GM21526 (cell line): ENCODE measurements around the gene CDC5L.
"Not testable (repeated sequence)": the region's sequence is repeated elsewhere in the genome, so short reads cannot be mapped to it uniquely, and the experiment has no call there.

Experiments used
- ATAC-seq: cut with Tn5 transposase; IDR thresholded peaks from one replicate; pipeline ENCODE4 v1.9.1; 2021; ENCODE audit warnings: moderate library complexity; ENCODE audit not compliant: unreplicated experiment, low FRiP score

The CDC5L gene

DNA sequence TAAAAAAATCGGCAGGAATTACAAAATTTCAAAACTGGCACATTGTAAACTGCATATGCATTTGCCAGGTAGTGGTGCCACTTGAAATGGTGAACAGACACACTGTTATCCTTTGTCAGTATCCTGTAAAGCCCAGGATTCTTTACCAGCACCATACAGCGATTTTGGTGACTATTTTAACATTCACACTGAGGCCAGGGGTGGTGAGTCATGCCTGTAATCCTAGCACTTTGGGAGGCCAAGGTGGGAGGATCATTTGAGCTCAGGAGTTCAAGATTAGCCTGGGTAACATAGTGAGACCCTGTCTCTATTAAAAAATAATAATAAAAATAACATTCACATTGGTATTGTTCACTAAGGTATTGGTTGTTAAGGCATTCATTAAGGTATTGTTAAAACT lies 61.7 kb downstream of the CDC5L start:
- ATAC-seq = not testable (repeated sequence)

DNA sequence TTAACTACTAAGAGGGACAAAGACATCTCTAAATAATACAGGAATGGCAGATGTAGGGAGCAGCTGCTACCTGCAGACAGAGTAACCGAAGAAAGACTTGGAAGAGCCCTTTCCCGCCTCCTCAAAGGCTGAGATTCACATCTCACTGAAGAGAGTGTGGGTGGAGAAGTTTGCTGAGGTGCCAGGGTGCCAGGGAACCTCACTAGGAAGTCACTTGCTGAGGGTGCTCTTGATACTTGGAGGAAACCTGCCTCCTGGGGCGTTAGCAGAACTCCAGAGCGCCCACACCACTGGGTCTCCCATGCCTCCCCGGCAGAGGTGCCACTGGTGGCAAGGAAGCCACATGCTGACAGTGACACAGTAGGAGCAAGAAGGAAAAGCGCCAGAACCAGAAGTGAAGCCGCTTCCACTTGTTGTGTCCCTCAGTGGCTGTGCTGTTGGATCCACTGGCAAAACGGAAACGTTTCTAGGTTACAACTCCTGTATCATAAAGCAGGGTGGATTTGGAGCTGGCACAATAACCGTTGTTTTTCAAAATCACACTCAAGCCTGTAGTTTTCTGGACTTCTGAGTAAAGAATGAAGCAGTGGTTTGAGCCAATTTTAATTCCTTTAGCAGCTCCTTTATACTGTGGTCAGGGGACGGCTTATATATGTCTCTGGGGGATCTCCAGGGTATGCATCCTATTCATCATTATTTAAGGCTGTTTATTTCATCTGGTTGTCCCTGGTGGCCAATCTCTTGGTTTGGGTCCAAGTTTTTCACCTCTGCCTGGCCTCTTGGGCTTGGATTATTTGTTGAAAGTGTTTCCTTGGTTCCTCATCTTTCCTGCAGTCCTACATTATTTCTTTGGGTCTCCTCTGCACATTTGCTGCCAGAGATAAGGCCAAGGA lies 64.5 kb downstream of the CDC5L start:
- ATAC-seq = no peak

DNA sequence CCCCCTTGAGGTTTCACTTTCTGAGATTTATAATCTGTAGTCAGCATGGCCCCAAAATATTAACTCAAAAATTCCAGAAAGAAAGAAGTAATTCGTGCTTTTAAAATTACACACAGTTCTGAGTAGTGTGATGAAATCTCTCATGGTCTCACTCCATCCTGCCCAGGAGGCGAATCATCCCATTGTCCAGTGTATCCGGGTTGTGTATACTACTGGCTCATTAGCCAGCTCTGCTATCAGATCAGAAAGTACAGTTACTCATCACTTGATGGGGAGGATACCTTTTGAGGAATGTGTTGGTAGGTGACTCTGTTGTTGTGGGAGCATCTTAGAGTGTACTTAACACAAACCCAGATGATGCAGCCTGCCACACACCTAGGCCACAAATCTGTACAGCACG lies 65.2 kb downstream of the CDC5L start:
- no peak for ATAC-seq

DNA sequence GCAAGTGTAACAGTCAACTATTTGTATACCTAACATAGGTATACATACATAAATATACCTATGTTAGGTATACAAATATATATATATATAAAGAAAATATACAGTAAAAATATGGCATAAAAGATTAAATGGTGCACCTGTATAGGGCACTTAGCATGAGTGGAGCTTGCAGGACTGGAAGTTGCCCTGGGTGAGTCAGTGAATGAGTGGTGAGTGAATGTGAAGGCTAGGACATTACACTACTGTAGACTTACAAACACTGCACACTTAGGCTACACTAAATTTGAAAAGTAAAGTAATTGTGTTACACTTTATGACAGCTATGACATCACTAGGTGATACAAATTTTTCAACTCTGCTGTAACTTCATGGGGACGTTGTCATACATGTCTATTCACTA lies 65.6 kb downstream of the CDC5L start:
- no peak for ATAC-seq

DNA sequence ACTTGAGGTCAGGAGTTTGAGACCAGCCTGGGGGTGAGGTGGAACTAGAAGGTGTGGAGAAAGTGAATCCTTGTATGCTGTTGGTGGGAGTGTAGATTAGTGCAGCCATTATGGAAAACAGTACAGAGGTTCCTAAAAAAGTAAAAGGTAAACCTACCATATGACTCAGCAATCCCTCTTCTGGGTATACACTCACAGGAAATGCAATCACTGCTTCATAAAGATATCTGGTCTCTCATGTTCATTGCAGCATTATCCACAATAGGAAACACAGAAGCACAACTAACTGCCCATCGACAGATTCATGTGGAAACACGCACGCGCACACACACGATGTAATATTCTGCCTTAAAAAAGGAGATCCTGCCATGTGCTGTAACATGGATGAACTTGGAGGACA lies 66.7 kb downstream of the CDC5L start:
- no peak for ATAC-seq

DNA sequence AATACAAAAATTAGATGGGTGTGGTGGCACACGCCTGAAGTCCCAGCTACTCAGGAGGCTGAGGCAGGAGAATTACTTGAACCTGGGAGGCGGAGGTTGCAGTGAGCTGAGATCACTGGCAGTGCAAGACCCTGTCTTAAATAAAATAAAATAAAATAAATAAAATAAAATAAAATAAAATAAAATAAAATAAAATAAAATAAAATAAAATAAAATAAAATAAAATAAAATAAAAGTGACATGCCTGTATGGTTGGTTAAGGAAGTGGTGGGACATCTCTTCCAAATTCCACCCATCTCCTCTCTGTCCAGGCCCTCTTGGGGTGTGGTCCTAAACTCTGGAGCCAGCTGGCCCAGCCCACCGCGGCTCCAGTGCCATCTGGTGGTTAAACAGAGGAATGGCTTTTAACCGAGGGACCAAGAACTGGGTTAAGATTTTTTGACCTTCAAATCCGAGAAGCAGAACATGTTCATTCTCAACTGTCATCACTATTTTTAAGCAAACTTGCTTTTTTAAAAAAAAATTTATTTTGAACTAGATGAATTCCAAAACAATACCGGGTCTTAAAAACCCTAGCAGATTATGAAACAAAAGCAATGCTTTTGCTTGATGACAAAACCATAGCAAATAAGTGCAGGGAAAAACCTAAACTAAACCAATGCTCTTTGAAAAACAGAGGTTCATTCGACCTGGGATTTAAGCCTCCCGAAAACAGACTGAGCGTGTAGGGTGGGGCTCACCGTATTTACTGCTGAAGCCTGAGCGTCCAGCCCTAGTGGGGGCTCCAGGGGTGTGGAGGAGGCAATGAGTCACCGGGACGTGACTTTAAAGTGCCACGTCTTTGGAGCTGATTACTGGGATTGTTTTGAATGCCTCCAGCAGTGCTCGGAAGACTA lies 68.8 kb downstream of the CDC5L start:
- ATAC-seq = no peak

DNA sequence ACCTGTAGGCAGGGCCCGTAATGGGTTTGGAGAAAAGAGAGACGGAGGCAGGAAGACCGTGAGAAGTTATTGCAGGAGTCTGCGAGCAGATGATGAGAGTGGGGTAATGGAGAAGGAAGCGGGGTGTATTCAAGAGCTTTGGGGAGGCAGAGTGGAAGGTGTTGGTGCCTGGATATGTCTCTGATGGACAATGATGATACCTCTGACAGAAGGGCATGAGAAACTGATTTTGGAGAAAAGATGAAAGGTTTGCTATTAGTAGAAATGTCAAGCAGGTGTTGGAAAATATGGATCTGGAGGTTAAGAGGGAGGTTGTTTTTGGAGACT lies 69.4 kb downstream of the CDC5L start:
- ATAC-seq = no peak

DNA sequence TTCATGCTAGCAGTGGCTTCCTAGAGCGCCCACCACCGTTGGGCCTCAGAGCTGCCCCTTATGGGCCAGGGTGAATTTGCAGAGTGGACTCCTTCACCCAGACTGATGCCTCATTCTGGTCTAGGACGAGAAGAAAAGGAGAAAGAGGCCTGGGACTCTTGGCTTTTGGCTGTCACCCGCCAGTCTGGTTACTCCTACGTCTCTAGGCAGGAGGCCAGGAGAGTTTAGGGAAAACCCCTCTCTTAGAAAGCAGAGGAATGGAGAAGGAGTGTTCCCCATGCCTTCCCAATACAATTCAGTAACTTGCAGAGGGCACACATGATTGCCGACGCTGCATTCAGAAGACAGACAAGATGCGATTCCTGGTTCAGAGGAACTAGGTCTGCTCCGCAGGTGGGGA lies 70.1 kb downstream of the CDC5L start:
- ATAC-seq = no peak

DNA sequence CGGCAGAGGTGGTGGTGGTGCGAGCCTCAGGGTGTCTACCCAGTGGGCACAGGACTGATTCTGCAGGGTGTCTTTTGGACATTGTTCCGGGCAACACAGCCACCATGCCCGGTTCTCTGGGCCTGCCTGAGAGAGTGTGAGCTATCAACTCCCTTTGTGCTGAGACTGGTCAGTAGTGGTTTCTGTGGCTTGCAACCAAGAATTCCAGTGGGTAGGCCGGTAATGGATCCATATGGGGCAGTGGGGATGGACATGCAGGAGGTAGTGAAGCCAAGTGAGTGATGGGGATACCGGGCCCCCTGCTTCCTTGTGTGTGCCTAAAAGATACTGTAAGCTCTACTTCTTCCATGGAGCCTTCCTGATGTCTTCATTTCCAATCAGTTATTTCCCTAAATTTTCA lies 71.0 kb downstream of the CDC5L start:
- no peak for ATAC-seq

DNA sequence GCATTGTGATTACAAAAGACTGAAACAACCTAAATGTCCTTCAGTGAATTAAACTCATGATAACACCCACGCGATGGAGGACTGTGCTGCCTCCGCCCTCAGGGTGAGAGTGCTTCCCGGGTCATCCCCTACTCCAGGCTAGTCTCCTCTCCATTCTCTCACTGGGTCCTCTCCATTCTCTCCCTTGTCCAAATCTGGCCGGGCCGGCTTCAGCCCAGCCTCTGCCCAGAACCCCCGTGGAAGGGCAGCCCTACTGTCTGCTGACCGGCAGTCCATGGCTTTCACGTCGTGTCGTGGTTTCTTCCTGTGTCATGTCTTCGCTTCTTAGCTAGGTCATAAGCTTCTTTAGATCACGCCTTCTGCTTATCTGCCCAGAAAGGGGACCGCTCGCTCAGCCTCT lies 74.8 kb downstream of the CDC5L start:
- no peak for ATAC-seq

DNA sequence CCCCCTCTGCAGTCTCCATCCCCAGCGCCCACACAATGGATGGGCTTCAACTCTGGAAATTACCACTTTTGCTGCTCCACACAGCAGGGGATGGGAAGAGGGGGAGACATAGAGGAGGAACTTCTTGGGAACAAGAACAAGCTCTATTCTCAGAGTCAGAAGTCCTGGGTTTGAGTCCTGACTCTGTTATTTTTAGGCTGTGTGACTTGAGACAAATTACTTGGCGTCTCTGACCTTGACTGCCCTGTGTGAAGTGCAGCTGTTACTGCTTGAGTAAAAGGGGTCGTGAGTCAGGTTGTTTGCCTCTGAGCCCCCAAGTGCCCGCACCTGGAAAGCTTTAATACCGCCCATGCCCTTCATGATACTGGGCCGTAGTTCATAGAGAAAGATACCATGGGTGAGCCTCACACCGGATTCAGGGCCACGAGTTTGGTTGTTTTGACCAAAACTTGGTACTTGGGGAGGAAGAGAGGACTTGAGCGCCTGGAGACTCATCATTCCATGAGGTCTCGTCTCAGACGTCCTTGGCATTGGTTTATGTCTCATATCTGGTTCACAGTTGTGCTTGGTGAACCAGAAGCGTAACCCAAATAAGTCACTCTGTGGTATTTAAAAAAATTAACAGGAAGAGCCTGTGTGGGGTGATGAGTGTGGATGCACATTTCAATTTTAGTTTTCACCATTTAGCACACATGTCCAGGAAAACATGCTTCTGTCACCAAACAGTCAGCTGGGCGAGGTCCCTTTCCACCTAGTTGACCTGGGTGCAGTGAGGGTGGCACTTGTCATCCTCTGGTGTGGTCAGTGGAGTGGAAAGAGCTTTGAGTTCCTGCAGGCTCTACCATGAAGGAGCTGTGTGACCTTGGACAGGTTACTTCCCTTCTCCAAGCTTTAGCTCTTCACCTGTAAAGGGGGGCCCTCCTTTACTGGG lies 75.6 kb downstream of the CDC5L start:
- ATAC-seq = no peak

DNA sequence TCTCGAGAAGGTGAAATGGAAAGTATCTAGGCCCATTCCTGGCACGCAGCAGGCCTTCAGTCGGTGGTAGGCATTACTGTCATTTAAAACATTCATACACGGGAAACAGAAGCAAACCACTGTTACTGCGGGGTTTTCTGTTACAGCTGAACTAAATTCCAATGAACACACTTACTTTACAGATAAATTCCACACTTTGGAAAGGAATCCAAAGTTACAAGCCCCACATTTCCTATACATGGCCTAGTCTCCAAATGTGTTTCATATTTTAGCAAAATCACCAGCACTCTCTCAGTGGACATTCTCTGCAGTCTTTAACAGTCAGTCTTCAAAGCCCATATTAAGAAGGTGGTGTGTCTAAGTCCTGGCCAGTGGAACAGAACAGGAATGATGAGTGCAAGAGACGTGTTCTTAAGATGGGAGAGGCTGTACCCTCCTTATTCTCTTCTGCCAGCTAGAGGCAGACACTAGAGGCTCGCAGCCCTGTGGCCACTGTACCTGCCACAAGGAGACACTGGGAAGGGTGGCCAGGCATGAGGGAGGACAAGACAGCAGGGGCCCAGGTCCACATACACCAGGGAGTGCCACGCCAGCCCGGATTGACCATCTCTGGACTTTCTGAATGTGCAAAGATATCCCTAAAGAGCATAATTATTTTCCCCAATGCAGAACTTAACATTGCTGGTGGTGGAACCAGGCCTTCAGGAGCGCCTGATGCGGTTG lies 76.4 kb downstream of the CDC5L start:
- ATAC-seq = no peak

DNA sequence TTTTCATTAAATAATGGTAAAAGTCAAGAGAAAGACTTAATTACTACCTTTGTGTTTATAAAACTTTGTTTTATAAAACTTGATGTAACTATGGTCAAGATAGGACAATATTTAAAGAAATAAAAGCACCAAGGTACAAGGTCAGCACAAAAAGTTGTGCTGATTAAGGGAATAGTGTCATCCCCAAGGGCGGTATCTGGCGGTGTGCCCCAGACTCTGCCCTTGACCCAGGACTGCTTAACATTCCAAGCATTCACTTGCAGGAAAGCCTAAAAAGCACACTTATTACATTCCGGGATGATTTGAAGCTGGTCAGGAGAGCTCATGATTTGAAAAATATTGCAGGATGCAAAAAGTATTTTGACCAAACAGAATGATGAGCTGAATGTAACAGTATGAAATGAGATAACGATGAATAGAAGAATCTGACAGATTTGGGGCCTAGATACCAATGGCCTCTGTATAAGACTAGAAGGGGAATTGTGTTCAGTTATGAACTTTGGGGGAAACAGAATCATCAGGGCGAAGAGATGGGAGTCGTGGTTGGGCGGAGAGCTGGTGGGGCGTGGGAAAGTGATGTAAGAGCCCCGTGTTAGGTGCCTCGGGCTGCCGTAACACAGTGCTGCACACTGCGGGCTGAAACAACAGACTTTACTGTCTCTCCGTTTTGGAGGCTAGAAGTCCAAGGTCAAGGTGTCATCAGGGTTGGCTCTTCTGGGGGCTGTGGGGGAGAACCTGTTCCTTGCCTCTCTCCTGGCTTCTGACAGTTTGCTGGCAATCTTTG lies 77.2 kb downstream of the CDC5L start:
- ATAC-seq = no peak

DNA sequence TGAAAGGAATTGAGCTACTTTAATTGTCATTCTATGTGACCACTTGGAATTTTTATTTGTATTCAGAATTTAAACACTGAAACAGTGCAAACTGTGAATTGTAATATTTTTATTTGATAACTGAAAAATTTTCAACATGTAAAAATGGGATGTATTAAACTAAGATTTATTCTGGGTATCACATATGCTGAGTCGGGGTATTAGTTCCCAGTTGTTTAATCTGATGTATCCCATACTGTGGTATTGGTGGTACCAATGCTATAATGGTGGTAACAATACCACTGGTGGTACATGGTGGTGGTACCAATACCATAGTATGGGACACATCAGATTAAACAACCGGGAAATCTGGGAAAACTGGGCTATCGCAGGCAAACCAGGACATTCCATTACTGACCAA lies 79.4 kb downstream of the CDC5L start:
- no peak for ATAC-seq

DNA sequence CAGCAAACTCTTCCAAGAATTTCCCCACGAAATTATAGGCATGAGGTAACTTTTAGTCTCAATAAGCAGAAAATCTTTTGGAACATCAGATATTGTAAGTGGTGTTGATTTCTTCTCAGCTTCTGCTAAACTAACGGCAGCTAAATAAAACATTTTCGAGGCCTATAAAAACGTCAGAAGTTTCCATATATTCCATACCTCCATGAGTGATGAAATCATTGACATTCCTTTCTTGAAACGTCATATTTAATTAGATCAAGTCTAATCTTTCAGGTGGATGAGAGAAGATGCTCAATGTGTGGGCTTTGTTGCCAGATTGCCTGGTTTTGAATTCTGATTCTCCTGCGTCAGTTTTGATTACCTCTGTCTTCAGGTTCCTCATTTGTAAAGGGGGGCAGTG lies 81.3 kb downstream of the CDC5L start:
- no peak for ATAC-seq

DNA sequence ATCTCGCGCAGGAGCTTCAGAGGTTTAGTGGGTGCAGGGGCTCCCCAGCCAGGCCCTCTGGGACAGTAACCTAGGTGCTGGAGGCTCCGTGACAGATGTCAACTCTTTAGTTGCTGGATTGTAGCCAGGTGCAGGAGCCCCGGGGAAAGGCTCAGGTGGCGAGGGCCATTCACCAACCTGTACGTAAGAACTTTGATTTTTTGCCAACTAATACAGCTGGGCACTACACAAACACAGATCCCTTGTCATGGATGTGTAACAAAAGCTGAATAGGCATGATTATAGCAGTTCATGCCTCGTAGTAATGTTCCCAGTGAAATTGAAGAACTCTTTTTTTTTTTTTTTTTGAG lies 82.6 kb downstream of the CDC5L start:
- ATAC-seq = no peak

DNA sequence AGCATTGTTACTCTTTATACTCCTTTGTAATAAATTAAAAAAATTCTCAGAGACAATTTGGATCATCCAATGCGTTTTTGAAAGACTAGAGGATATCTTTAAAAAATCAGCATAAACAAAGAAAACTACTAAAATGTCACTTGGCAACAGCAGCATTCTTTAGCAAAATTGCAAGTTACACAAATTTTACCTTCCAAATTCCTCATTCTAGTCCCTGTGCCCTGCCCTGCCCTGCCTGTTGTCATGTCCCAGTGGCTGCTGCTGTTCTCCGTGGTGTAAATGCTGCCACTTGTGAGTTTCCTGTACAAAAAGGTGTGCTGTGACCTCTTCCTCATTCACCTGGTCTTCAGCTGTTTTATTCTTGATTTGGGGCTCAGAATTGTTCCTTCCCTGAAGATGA lies 83.2 kb downstream of the CDC5L start:
- ATAC-seq = no peak

DNA sequence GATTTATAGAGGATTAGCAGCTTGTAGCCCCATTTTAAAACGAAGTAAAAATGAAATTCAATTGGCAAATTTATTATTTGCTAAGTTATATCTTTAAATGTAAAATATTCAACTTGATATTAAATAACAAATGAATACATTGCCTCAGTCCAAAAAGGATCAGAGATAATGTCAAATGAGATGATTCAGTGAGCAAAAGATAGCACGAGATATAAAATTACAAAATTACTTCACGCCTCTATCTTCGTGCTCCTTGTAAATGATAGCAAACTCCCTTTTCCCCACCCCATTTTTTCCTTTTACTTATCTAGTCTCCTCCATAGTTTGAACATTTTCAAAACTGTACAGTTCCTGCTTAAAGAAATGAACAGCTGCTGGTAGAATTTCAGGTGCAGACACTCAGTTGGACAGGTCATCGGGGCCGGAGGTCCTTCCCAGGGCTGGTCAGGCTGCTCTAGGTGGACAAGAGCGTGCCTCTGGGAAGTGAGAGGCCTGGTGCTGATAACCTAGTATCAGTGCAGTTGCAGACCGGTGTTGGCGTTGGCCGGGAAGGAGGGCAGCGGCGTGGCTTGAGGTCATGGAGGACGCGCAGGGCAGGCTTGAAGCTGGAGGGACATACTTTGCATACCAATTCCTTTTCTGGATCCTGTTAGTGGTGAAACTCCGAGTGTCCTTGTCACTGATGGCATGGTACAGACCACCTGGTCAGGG lies 83.9 kb downstream of the CDC5L start:
- no peak for ATAC-seq
